H1 (cell line): ENCODE measurements around the gene POLR2A. TPM values are rescaled to one million over a fixed set of nuclear protein-coding genes. Genes with fewer than 3 reads are reported as not detected.

Experiments
- CTCF ChIA-PET: fragments of 300-600 bp; sonication (Branson Sonifier 250); formaldehyde crosslinking; loops from one replicate; lab custom pipeline; 2021; ENCODE audit not compliant: partially characterized antibody; lab: Charles Lee
- POLR2A ChIA-PET: fragments of 300-600 bp; sonication (Branson Sonifier 250); formaldehyde crosslinking; loops from one replicate; lab custom pipeline; 2021; ENCODE audit warnings: inconsistent platforms; ENCODE audit not compliant: partially characterized antibody; lab: Charles Lee
- DNase-seq, 2 experiments: peaks; one replicate each; pipeline versions ENCODE4 v3.0.0 to v3.0.0-alpha.2; 2010 to 2022; ENCODE audit warnings: low spot score in 2 of 2, low read depth in 1 of 2, mixed read lengths in 1 of 2
- FAIRE-seq: peaks from 2 replicates; lab custom pipeline; 2011; peaks lifted over from hg19 to GRCh38; lab: Jason Lieb, UNC
- H2AFZ ChIP-seq: 2 replicates; pipeline ENCODE4 v1.8.1; 2012; ENCODE audit warnings: low read length, inconsistent platforms
- H2AK5ac ChIP-seq: 2 replicates; pipeline ENCODE4 v1.6.1; 2013; ENCODE audit warnings: low read depth, low read length
- H2BK120ac ChIP-seq: replicated peaks from 2 replicates; pipeline ENCODE3; 2013; ENCODE audit warnings: low read depth, low read length, inconsistent platforms
- H2BK12ac ChIP-seq: 2 replicates; pipeline ENCODE4 v1.6.1; 2013; ENCODE audit warnings: low read depth, low read length
- H2BK15ac ChIP-seq: 2 replicates; pipeline ENCODE4 v1.6.1; 2013; ENCODE audit warnings: low read length
- H2BK20ac ChIP-seq: 2 replicates; pipeline ENCODE4 v1.6.1; 2013; ENCODE audit warnings: low read length
- H2BK5ac ChIP-seq: 2 replicates; pipeline ENCODE4 v1.6.1; 2013; ENCODE audit warnings: low read depth, low read length
- H3K14ac ChIP-seq: 2 replicates; pipeline ENCODE4 v1.6.1; 2013; ENCODE audit warnings: inconsistent platforms; ENCODE audit not compliant: insufficient read length
- H3K18ac ChIP-seq: 2 replicates; pipeline ENCODE4 v1.6.1; 2013; ENCODE audit warnings: low read length; ENCODE audit errors: extremely low read depth
- H3K23ac ChIP-seq: 2 replicates; pipeline ENCODE4 v1.6.1; 2013; ENCODE audit warnings: inconsistent platforms; ENCODE audit not compliant: insufficient read length
- H3K23me2 ChIP-seq: 2 replicates; pipeline ENCODE4 v1.6.1; 2013; ENCODE audit warnings: low read depth, low read length
- H3K27ac ChIP-seq: 2 replicates; pipeline ENCODE4 v1.6.1; 2011; ENCODE audit warnings: low read depth, low read length, inconsistent platforms
- H3K27me3 ChIP-seq, 4 experiments: replicated peaks in 1 of 4; 1 replicate in 1 of 4; 2 replicates in 3 of 4; pipeline versions ENCODE4 v1.6.1 to v1.8.1; 2011 to 2013; ENCODE audit warnings: low read length in 3 of 4, mild to moderate bottlenecking in 3 of 4, inconsistent platforms in 2 of 4, mixed read lengths in 2 of 4, moderate library complexity in 1 of 4; ENCODE audit not compliant: control insufficient read depth in 3 of 4, insufficient read depth in 3 of 4; ENCODE audit errors: extremely low read depth in 1 of 4
- H3K36me3 ChIP-seq, 4 experiments: 2 replicates each; pipeline versions ENCODE4 v1.6.1 to v1.8.1; 2011 to 2013; ENCODE audit warnings: mild to moderate bottlenecking in 4 of 4, low read length in 3 of 4, moderate library complexity in 2 of 4, control low read depth in 1 of 4, inconsistent platforms in 1 of 4; ENCODE audit not compliant: insufficient read depth in 4 of 4, control insufficient read depth in 2 of 4
- H3K4ac ChIP-seq: replicated peaks from 2 replicates; pipeline ENCODE3; 2013; ENCODE audit warnings: low read length, low read depth, mixed read lengths, inconsistent platforms; ENCODE audit not compliant: insufficient read length
- H3K4me1 ChIP-seq, 4 experiments: replicated peaks in 1 of 4; 1 replicate in 1 of 4; 2 replicates in 3 of 4; pipeline versions ENCODE4 v1.6.1 to v1.8.1; 2011 to 2013; ENCODE audit warnings: low read length in 3 of 4, inconsistent platforms in 2 of 4, mixed read lengths in 1 of 4; ENCODE audit not compliant: insufficient read depth in 4 of 4, control insufficient read depth in 3 of 4
- H3K4me2 ChIP-seq, 2 experiments: 2 replicates each; pipeline versions ENCODE4 v1.6.1 to v1.8.1; 2011 to 2013; ENCODE audit warnings: low read depth in 2 of 2, low read length in 2 of 2, control low read depth in 1 of 2, inconsistent platforms in 1 of 2, mild to moderate bottlenecking in 1 of 2; ENCODE audit not compliant: insufficient read depth in 1 of 2
- H3K4me3 ChIP-seq, 4 experiments: fragments of 200-600, 300-600 bp in 1 of 4; sonication (generic), shearing (Covaris generic), sonication (Bioruptor Twin) in 1 of 4; 2 replicates each; pipeline versions ENCODE4 v1.5.1 to v1.8.1; 2011 to 2016; ENCODE audit warnings: low read length in 4 of 4, low read depth in 3 of 4, control low read depth in 2 of 4, inconsistent platforms in 2 of 4, mild to moderate bottlenecking in 2 of 4, mixed read lengths in 1 of 4, moderate library complexity in 1 of 4; ENCODE audit not compliant: insufficient read depth in 2 of 4; ENCODE audit errors: extremely low read depth in 1 of 4
- H3K56ac ChIP-seq: replicated peaks from 2 replicates; pipeline ENCODE3; 2013; ENCODE audit warnings: low read depth, mild to moderate bottlenecking, mixed read lengths, low read length, inconsistent platforms; ENCODE audit not compliant: insufficient read length
- H3K79me1 ChIP-seq: 2 replicates; pipeline ENCODE4 v1.6.1; 2013; ENCODE audit warnings: low read depth, low read length, control low read depth
- H3K79me2 ChIP-seq, 2 experiments: 2 replicates each; pipeline versions ENCODE4 v1.6.1 to v1.8.1; 2012 to 2013; ENCODE audit warnings: low read length in 2 of 2, mild to moderate bottlenecking in 2 of 2, inconsistent platforms in 1 of 2; ENCODE audit not compliant: insufficient read depth in 2 of 2, control insufficient read depth in 1 of 2
- H3K9ac ChIP-seq, 4 experiments: replicated peaks in 1 of 4; 1 replicate in 1 of 4; 2 replicates in 3 of 4; pipeline versions ENCODE4 v1.6.1 to v1.8.1; 2011 to 2013; ENCODE audit warnings: low read depth in 3 of 4, low read length in 3 of 4, control low read depth in 2 of 4, mild to moderate bottlenecking in 2 of 4, moderate library complexity in 2 of 4, inconsistent platforms in 1 of 4; ENCODE audit errors: extremely low read depth in 1 of 4
- H3K9me3 ChIP-seq, 2 experiments: 2 replicates each; pipeline versions ENCODE4 v1.6.1 to v1.8.1; 2012 to 2013; ENCODE audit warnings: mild to moderate bottlenecking in 2 of 2, moderate library complexity in 2 of 2, control low read depth in 1 of 2, inconsistent platforms in 1 of 2, low read depth in 1 of 2, low read length in 1 of 2, mixed read lengths in 1 of 2; ENCODE audit not compliant: insufficient read depth in 2 of 2
- H4K20me1 ChIP-seq, 2 experiments: replicated peaks in 1 of 2; 2 replicates each; pipeline versions ENCODE3 to v1.8.1; 2011 to 2013; ENCODE audit warnings: inconsistent platforms in 2 of 2, low read length in 2 of 2, mild to moderate bottlenecking in 1 of 2; ENCODE audit not compliant: insufficient read depth in 2 of 2, control insufficient read depth in 1 of 2
- H4K5ac ChIP-seq: 2 replicates; pipeline ENCODE4 v1.6.1; 2013; ENCODE audit warnings: low read length, low read depth, mixed read lengths, inconsistent platforms; ENCODE audit not compliant: insufficient read length
- H4K8ac ChIP-seq: 2 replicates; pipeline ENCODE4 v1.8.0; 2013; ENCODE audit warnings: mild to moderate bottlenecking, moderate library complexity, low read length, inconsistent platforms; ENCODE audit not compliant: insufficient read depth; ENCODE audit errors: extremely low read depth
- H4K91ac ChIP-seq: replicated peaks from 2 replicates; pipeline ENCODE3; 2013; ENCODE audit warnings: low read length, mixed read lengths, inconsistent platforms; ENCODE audit not compliant: insufficient read length
- BCL11A ChIP-seq, 2 experiments: IDR thresholded peaks; one replicate each; pipeline ENCODE4 v1.6.1; 2011; ENCODE audit warnings: low read depth in 2 of 2, low read length in 2 of 2, mild to moderate bottlenecking in 2 of 2
- CBX8 ChIP-seq: fragments of 300-800, 300-1000 bp; sonication (generic); IDR thresholded peaks from 2 replicates; pipeline ENCODE4 v1.7.1; 2016; ENCODE audit warnings: low read depth, low read length, borderline replicate concordance
- CHD1 ChIP-seq: IDR thresholded peaks from 2 replicates; pipeline ENCODE4 v1.6.1; 2012; ENCODE audit warnings: low read depth, low read length, improper control_type of control experiment
- CREB1 ChIP-seq: IDR thresholded peaks from 2 replicates; pipeline ENCODE4 v1.6.1; 2012; ENCODE audit warnings: inconsistent platforms
- FOSL1 ChIP-seq: IDR thresholded peaks from 2 replicates; pipeline ENCODE4 v1.6.1; 2011; ENCODE audit warnings: mild to moderate bottlenecking, low read depth, low read length, moderate library complexity; ENCODE audit not compliant: insufficient read depth
- MAFK ChIP-seq: IDR thresholded peaks from 2 replicates; pipeline ENCODE4 v1.6.1; 2012; ENCODE audit warnings: low read depth, mild to moderate bottlenecking, improper control_type of control experiment, low read length
- NANOG ChIP-seq: IDR thresholded peaks from 2 replicates; pipeline ENCODE4 v1.6.1; 2011; ENCODE audit warnings: low read length, low read depth, mild to moderate bottlenecking, inconsistent platforms; ENCODE audit not compliant: insufficient read depth, poor library complexity, severe bottlenecking
- POLR2AphosphoS5 ChIP-seq: IDR thresholded peaks from 2 replicates; pipeline ENCODE4 v1.6.1; 2011; ENCODE audit warnings: low read depth, low read length
- RNF2 ChIP-seq: fragments of 200-900, 300-1000 bp; sonication (generic); IDR thresholded peaks from 2 replicates; pipeline ENCODE4 v1.7.1; 2016; ENCODE audit warnings: borderline replicate concordance, low read depth, mild to moderate bottlenecking, antibody characterized with exemption, low read length; ENCODE audit not compliant: poor library complexity, severe bottlenecking; ENCODE audit errors: missing control alignments
- SIX5 ChIP-seq: IDR thresholded peaks from 2 replicates; pipeline ENCODE4 v1.6.1; 2011; ENCODE audit warnings: mild to moderate bottlenecking, low read depth, low read length
- SP1 ChIP-seq: IDR thresholded peaks from 2 replicates; pipeline ENCODE4 v1.6.1; 2011; ENCODE audit warnings: low read depth, low read length
- SP4 ChIP-seq: IDR thresholded peaks from 2 replicates; pipeline ENCODE4 v1.6.1; 2012; ENCODE audit warnings: low read length, inconsistent platforms
- TBP ChIP-seq: IDR thresholded peaks from 2 replicates; pipeline ENCODE4 v1.6.1; 2011; ENCODE audit warnings: low read depth, low read length, improper control_type of control experiment
- ZNF274 ChIP-seq: IDR thresholded peaks from 2 replicates; pipeline ENCODE4 v1.7.0; 2012; ENCODE audit warnings: low read length, borderline replicate concordance; ENCODE audit errors: extremely low read depth
- WGBS, 2 experiments: shearing (Covaris generic) in 1 of 2; methylation state at CpG; one replicate each; pipeline versions ENCODE4 v1.1.6 to v1.1.7; 2013 to 2015; ENCODE audit warnings: low lambda C conversion rate in 2 of 2, mixed read lengths in 2 of 2, inconsistent platforms in 1 of 2, low coverage in 1 of 2, missing lambda C conversion rate in 1 of 2; ENCODE audit not compliant: insufficient replicate concordance in 2 of 2, insufficient coverage in 1 of 2, insufficient read length in 1 of 2; ENCODE audit errors: extremely low coverage in 1 of 2, missing lambda C conversion rate in 1 of 2; 5-methylcytosine and 5-hydroxymethylcytosine counted together
- polyA plus RNA-seq, 7 experiments: library from polyadenylated mRNA; depleted of rRNA in 3 of 7; stranded (reverse) in 5 of 7; unstranded in 2 of 7; fragments of >200 nt in 5 of 7; fragments of 200-250 nt in 2 of 7; gene quantifications; 1 replicate in 5 of 7; 2 replicates in 1 of 7; 4 replicates in 1 of 7; pipeline versions ENCODE4 v1.2.1 to v1.2.3, GENCODE V29; 2011 to 2013; ENCODE audit warnings: missing spikeins in 2 of 7, mixed read lengths in 2 of 7
- total RNA-seq: library from RNA; stranded (reverse); fragmentation: NEBNext Ultra II Directional; extraction: Animal tissue kit (Norgen Biotek cat#: 25700); gene quantifications from 2 replicates; pipeline ENCODE4 v1.2.1, GENCODE V29; 2021

POLR2A gene
- total and polyA plus RNA-seq, 2 of the 8 experiments (the other 6 are each of a cell fraction or from before 2014, with no cell fraction given) = 26.8 to 150 TPM

DNA sequence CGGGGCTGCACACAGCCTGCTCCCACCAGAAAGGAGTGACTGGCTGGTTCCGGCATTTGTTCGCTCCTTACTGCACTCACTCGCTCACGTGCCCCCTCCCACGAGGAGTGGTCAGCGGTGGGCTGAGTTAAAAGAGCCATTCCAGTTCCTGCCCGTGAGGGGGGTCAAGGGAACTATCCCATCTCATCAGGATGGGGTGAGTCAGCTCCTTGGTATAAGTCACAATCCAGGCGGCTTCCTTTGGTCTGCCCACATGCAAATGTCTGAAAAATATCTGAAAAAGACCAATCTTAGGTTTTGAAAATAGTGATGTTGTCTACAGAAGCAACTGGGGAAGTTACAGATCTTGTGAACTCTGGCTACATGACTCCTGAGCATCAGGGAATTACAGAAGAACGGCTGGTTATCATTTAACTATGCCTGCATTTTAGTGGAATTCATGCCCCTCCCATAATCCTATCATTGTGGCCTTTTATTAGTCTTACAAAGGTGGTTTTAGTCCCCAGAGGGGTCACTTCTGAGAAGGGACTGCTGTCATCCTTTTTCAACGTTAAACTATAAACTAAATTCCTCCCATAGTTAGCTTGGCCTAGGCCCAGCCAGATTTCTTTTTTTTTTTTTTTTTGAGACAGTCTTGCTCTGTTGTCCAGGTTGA, 54.9 kb downstream of the POLR2A start:
- Histone ChIP-seq H3K27me3 (no peaks in the 10 kb centered on the region; a peak in 1 of 7 replicates), H3K36me3 (no peaks in the 10 kb centered on the region), H4K20me1 (no peaks in the 10 kb centered on the region), H3K4ac (no peak overlapping the region), H3K79me1 (no peaks in the 10 kb centered on the region), H2BK120ac (no peak overlapping the region), H3K23me2 (no peaks in the 10 kb centered on the region), H2AK5ac (no peak overlapping the region), H3K4me1 (no peaks in the 10 kb centered on the region), H3K4me3 (no peak overlapping the region), H4K5ac (no peak overlapping the region), H3K4me2 (no peak overlapping the region), H3K18ac (no peak overlapping the region), H2BK5ac (no peak overlapping the region), H4K91ac (no peak overlapping the region), H3K23ac (no peak overlapping the region), H3K14ac (no peak overlapping the region), H3K9ac (no peak overlapping the region), H3K56ac (no peak overlapping the region), H2BK15ac (no peak overlapping the region), H2AFZ (no peak overlapping the region), H3K79me2 (no peaks in the 10 kb centered on the region), H3K27ac (no peak overlapping the region), H4K8ac (no peak overlapping the region), H2BK20ac (no peak overlapping the region), H2BK12ac (no peak overlapping the region), H3K9me3 (peaks cover 0 to 4% of the 10 kb centered on the region in 2 experiments; a peak in 1 of 4 replicates)
- FAIRE-seq (no peak), DNase-seq (no peak)
- WGBS, 2 experiments = 76% methylated on average over 11 of the region's 11 CpGs; no CpG with 5 or more reads in 1 of the 2 experiments
- ChIA-PET POLR2A (interaction anchor here (0.6 to 1.3 kb wide), 3 partner anchors 9 to 48 kb away, joined by 3 to 4 read pairs (median 3); partner anchors contain the start of gene TNFSF12), CTCF (interaction anchor here (1.2 to 3.8 kb wide), 4 partner anchors 16 to 25 kb away, joined by 3 to 14 read pairs (median 5); no protein-coding TSS in a partner anchor)
- no peak for TF ChIP-seq SP1
- no peak for TF ChIP-seq FOSL1
- TF ChIP-seq TBP = no peak
- no peak for TF ChIP-seq SP4
- no peak for TF ChIP-seq CREB1
- no peak for TF ChIP-seq POLR2AphosphoS5
- no peak for TF ChIP-seq SIX5
- TF ChIP-seq RNF2 = no peak
- TF ChIP-seq CHD1 = no peak
- no peak for TF ChIP-seq NANOG
- no peak for TF ChIP-seq BCL11A (IDR thresholded peaks at IDR 0.05; ENCODE audit: low read depth in 2 of 2, low read length in 2 of 2)
- TF ChIP-seq MAFK = no peak
- no peak for TF ChIP-seq ZNF274
- TF ChIP-seq CBX8 = no peak
